PFSK-1 (cell line): ENCODE results near the gene PHF14.

Experiments used
- FOXP2 ChIP-seq: optimal IDR thresholded peaks from 2 replicates; pipeline ENCODE3; 2011; ENCODE audit warnings: borderline replicate concordance, control low read depth, inconsistent platforms; ENCODE audit not compliant: insufficient read depth; ENCODE audit errors: extremely low read length, extremely low read depth
- POLR2AphosphoS5 ChIP-seq: IDR thresholded peaks from 2 replicates; pipeline ENCODE4 v1.6.1; 2012; ENCODE audit warnings: low read depth, mild to moderate bottlenecking, control low read depth, low read length, moderate library complexity
- REST ChIP-seq, 2 experiments: IDR thresholded peaks; 2 replicates each; pipeline versions ENCODE4 v1.6.1 to v1.8.0; 2011 to 2012; ENCODE audit warnings: low read depth in 2 of 2, low read length in 2 of 2, control low read depth in 1 of 2, inconsistent platforms in 1 of 2, mild to moderate bottlenecking in 1 of 2, moderate library complexity in 1 of 2; ENCODE audit not compliant: insufficient read depth in 1 of 2
- SIN3A ChIP-seq: IDR thresholded peaks from 2 replicates; pipeline ENCODE4 v1.6.1; 2012; ENCODE audit warnings: mild to moderate bottlenecking, low read length, moderate library complexity, borderline replicate concordance; ENCODE audit not compliant: insufficient read depth
- TAF1 ChIP-seq: IDR thresholded peaks from 2 replicates; pipeline ENCODE4 v1.6.1; 2012; ENCODE audit warnings: low read length, control low read depth, borderline replicate concordance; ENCODE audit not compliant: insufficient read depth

PHF14 gene

GRCh38 chr7:11060893-11061292, 87.2 kb downstream of the PHF14 start:
- TF ChIP-seq POLR2AphosphoS5 (no peak), REST (IDR thresholded peaks at IDR 0.05; ENCODE audit: insufficient read depth in 1 of 2, low read depth in 2 of 2, low read length in 2 of 2) (no peak), FOXP2 (no peak), SIN3A (no peak), TAF1 (no peak)

- TF ChIP-seq TAF1: no peak
- no peak for TF ChIP-seq REST (IDR thresholded peaks at IDR 0.05; ENCODE audit: insufficient read depth in 1 of 2, low read depth in 2 of 2, low read length in 2 of 2)
- no peak for TF ChIP-seq SIN3A
- TF ChIP-seq POLR2AphosphoS5: no peak
- TF ChIP-seq FOXP2: no peak
These were observed 88.4 kb downstream of the PHF14 start for GRCh38 chr7:11062110-11062509.

GRCh38 chr7:11069591-11069990, 95.9 kb downstream of the PHF14 start:
- TF ChIP-seq REST (IDR thresholded peaks at IDR 0.05; ENCODE audit: insufficient read depth in 1 of 2, low read depth in 2 of 2, low read length in 2 of 2): no peak

- TF ChIP-seq TAF1: no peak
- TF ChIP-seq FOXP2: no peak
- TF ChIP-seq POLR2AphosphoS5: no peak
- TF ChIP-seq SIN3A: no peak
- TF ChIP-seq REST (IDR thresholded peaks at IDR 0.05; ENCODE audit: insufficient read depth in 1 of 2, low read depth in 2 of 2, low read length in 2 of 2): no peak
These were observed 104.1 kb downstream of the PHF14 start for GRCh38 chr7:11077816-11078215.

GRCh38 chr7:11078247-11078834, 104.7 kb downstream of the PHF14 start:
- TF ChIP-seq SIN3A (no peak), TAF1 (no peak), REST (IDR thresholded peaks at IDR 0.05; ENCODE audit: insufficient read depth in 1 of 2, low read depth in 2 of 2, low read length in 2 of 2) (no peak), FOXP2 (no peak), POLR2AphosphoS5 (no peak)
